HepG2 (cell line): ENCODE measurements around the gene P3R3URF. TPM values are rescaled to one million over a fixed set of nuclear protein-coding genes. Genes with fewer than 3 reads are reported as not detected.

ENCODE experiments used
- ATAC-seq: fragments of 200-7000 bp; cut with Tn5 transposase; 3 replicates; pipeline ENCODE4 v1.9.1; 2020; ENCODE audit warnings: mild to moderate bottlenecking, moderate library complexity
- BruUV-seq: library from RNA; stranded (reverse); fragments of 400-500 nt; replicated peaks from 2 replicates; lab custom pipeline; 2021; lab: Mats Ljungman, UMichigan
- CTCF ChIA-PET: fragments of 300-600 bp; formaldehyde crosslinking; extraction: SDS; loops from one replicate; lab custom pipeline; 2021; ENCODE audit warnings: low total read pairs, inconsistent platforms, low intra/inter-chr PET ratio; lab: Yijun Ruan, JAX
- POLR2A ChIA-PET: fragments of 350-600 bp; sonication (Branson Sonifier 250); formaldehyde crosslinking; loops from one replicate; lab custom pipeline; 2020; ENCODE audit warnings: antibody characterized with exemption, inconsistent platforms; lab: Yijun Ruan, JAX
- DNase-seq: peaks from one replicate; pipeline ENCODE4 v3.0.0-alpha.2; 2015; ENCODE audit warnings: low spot score
- FAIRE-seq: peaks from 3 replicates; lab custom pipeline; 2011; peaks lifted over from hg19 to GRCh38; lab: Jason Lieb, UNC
- H2AFZ ChIP-seq: one replicate; pipeline ENCODE4 v1.6.1; 2011; ENCODE audit warnings: low read length, inconsistent platforms
- H3K27ac ChIP-seq: fragments of 300-600 bp; 3 replicates; pipeline ENCODE4 v1.8.0; 2011; ENCODE audit warnings: mixed run types, mild to moderate bottlenecking, mixed read lengths, low read length, inconsistent platforms; ENCODE audit not compliant: insufficient read depth; ENCODE audit errors: extremely low read length
- H3K27me3 ChIP-seq, 2 experiments: fragments of 200-600 bp in 1 of 2; 2 replicates in 1 of 2; 3 replicates in 1 of 2; pipeline versions ENCODE4 v1.6.0 to v1.8.0; 2011; ENCODE audit warnings: low read length in 2 of 2, mild to moderate bottlenecking in 2 of 2, moderate library complexity in 2 of 2, inconsistent platforms in 1 of 2; ENCODE audit not compliant: insufficient read depth in 2 of 2, control insufficient read depth in 1 of 2
- H3K36me3 ChIP-seq, 2 experiments: fragments of 200-600 bp in 1 of 2; replicated peaks in 1 of 2; 2 replicates in 1 of 2; 3 replicates in 1 of 2; pipeline versions ENCODE4 v1.5.1 to v1.8.0; 2011; ENCODE audit warnings: low read length in 2 of 2, inconsistent platforms in 1 of 2; ENCODE audit not compliant: insufficient read depth in 2 of 2, control insufficient read depth in 1 of 2
- H3K4me1 ChIP-seq: 2 replicates; pipeline ENCODE4 v1.5.1; 2012; ENCODE audit warnings: low read length, inconsistent platforms; ENCODE audit not compliant: insufficient read depth
- H3K4me2 ChIP-seq: 2 replicates; pipeline ENCODE4 v1.6.0; 2011; ENCODE audit warnings: low read depth, low read length, inconsistent platforms
- H3K4me3 ChIP-seq, 3 experiments: fragments of 200-600 bp in 1 of 3; sonication (generic), shearing (Covaris generic) in 1 of 3; replicated peaks in 1 of 3; 2 replicates each; pipeline ENCODE4 v1.5.1; 2011 to 2016; ENCODE audit warnings: low read length in 3 of 3, inconsistent platforms in 2 of 3, low read depth in 2 of 3, mild to moderate bottlenecking in 2 of 3, control low read depth in 1 of 3, mixed read lengths in 1 of 3; ENCODE audit not compliant: insufficient read depth in 1 of 3
- H3K79me2 ChIP-seq: one replicate; pipeline ENCODE4 v1.6.1; 2011; ENCODE audit warnings: low read length, inconsistent platforms; ENCODE audit not compliant: insufficient read depth
- H3K9ac ChIP-seq: 2 replicates; pipeline ENCODE4 v1.6.0; 2011; ENCODE audit warnings: mild to moderate bottlenecking, low read depth, low read length, inconsistent platforms; ENCODE audit not compliant: insufficient read depth
- H3K9me3 ChIP-seq: 2 replicates; pipeline ENCODE4 v1.5.1; 2012; ENCODE audit warnings: mild to moderate bottlenecking, low read length
- H4K20me1 ChIP-seq: 2 replicates; pipeline ENCODE4 v1.6.0; 2011; ENCODE audit warnings: inconsistent platforms, mild to moderate bottlenecking, low read length, moderate library complexity; ENCODE audit not compliant: insufficient read depth
- ATF1 ChIP-seq: IDR thresholded peaks from 2 replicates; pipeline ENCODE4 v1.6.1; 2016; ENCODE audit warnings: mild to moderate bottlenecking, control low read depth
- EED ChIP-seq: sonication (generic); formaldehyde crosslinking; IDR thresholded peaks from 2 replicates; pipeline ENCODE4 v1.5.0; 2020; ENCODE audit warnings: mild to moderate bottlenecking, missing genetic modification reagents
- GMEB1 ChIP-seq: sonication (generic); formaldehyde crosslinking; IDR thresholded peaks from 2 replicates; pipeline ENCODE4 v1.5.1; 2020; ENCODE audit warnings: missing genetic modification reagents, mild to moderate bottlenecking, borderline replicate concordance
- HIVEP1 ChIP-seq: sonication (generic); formaldehyde crosslinking; IDR thresholded peaks from 2 replicates; pipeline ENCODE4 v1.4.0; 2020; ENCODE audit warnings: mild to moderate bottlenecking, missing genetic modification reagents
- HNRNPL ChIP-seq: fragments of 200-400 bp; formaldehyde crosslinking; IDR thresholded peaks from 2 replicates; pipeline ENCODE4 v1.6.1; 2017; ENCODE audit warnings: mild to moderate bottlenecking, low read depth, low read length
- MIER3 ChIP-seq: IDR thresholded peaks from 2 replicates; pipeline ENCODE4 v1.6.1; 2016; ENCODE audit warnings: missing compliant biosample characterization, borderline replicate concordance
- ZFP36L2 ChIP-seq: sonication (generic); formaldehyde crosslinking; IDR thresholded peaks from 2 replicates; pipeline ENCODE4 v1.4.0; 2020; ENCODE audit warnings: missing genetic modification reagents
- ZIK1 ChIP-seq: sonication (generic); formaldehyde crosslinking; IDR thresholded peaks from 2 replicates; pipeline ENCODE4 v1.5.0; 2020; ENCODE audit warnings: mild to moderate bottlenecking, low read depth, missing genetic modification reagents, borderline replicate concordance
- ZNF10 ChIP-seq: sonication (generic); formaldehyde crosslinking; IDR thresholded peaks from 2 replicates; pipeline ENCODE4 v1.4.0; 2020; ENCODE audit warnings: mild to moderate bottlenecking, low read depth, missing genetic modification reagents, borderline replicate concordance
- ZNF225 ChIP-seq: sonication (generic); formaldehyde crosslinking; IDR thresholded peaks from 2 replicates; pipeline ENCODE4 v1.4.0; 2020; ENCODE audit warnings: mild to moderate bottlenecking, missing genetic modification reagents
- ZNF275 ChIP-seq: sonication (generic); formaldehyde crosslinking; IDR thresholded peaks from 2 replicates; pipeline ENCODE4 v1.8.0; 2022; ENCODE audit warnings: missing genetic modification reagents, mild to moderate bottlenecking, inconsistent platforms, borderline replicate concordance
- ZNF34 ChIP-seq: sonication (generic); formaldehyde crosslinking; IDR thresholded peaks from 2 replicates; pipeline ENCODE4 v1.4.0; 2020; ENCODE audit warnings: mild to moderate bottlenecking, missing genetic modification reagents, borderline replicate concordance
- ZNF552 ChIP-seq: sonication (generic); formaldehyde crosslinking; IDR thresholded peaks from 2 replicates; pipeline ENCODE4 v1.9.0; 2022; ENCODE audit warnings: missing genetic modification reagents, mild to moderate bottlenecking, borderline replicate concordance
- ZNF576 ChIP-seq: sonication (generic); formaldehyde crosslinking; IDR thresholded peaks from 2 replicates; pipeline ENCODE4 v1.4.0; 2020; ENCODE audit warnings: mild to moderate bottlenecking, missing genetic modification reagents
- WGBS: methylation state at CpG from one replicate; pipeline ENCODE4 v1.1.6; 2017; ENCODE audit warnings: low lambda C conversion rate; 5-methylcytosine and 5-hydroxymethylcytosine counted together
- in situ Hi-C: cut with HindIII; loops from 2 replicates; pipeline ENCODE4 v1.10.0; 2017; ENCODE audit warnings: low pct_unique_long_range_greater_than_20kb; ENCODE audit not compliant: extremely low pct_ligation_motif_present
- intact Hi-C: fragments of 100-400 bp; cut with micrococcal nuclease; formaldehyde crosslinking; loops from one replicate; pipeline ENCODE4 v1.10.0; 2022; ENCODE audit not compliant: unreplicated experiment
- polyA plus RNA-seq, 8 experiments: library from polyadenylated mRNA; depleted of rRNA in 3 of 8; stranded (reverse) in 7 of 8; unstranded in 1 of 8; fragments of >200 nt; fragmentation: Illumina TruSeq in 4 of 8; extraction: Trizol in 4 of 8; gene quantifications; 2 replicates each; pipeline versions ENCODE4 v1.2.1 to v1.2.3, GENCODE V29; 2011 to 2016; ENCODE audit warnings: low read depth in 4 of 8, missing spikeins in 1 of 8, mixed read lengths in 1 of 8; ENCODE audit not compliant: insufficient read depth in 1 of 8
- total RNA-seq, 5 experiments: library from RNA; depleted of rRNA; stranded (reverse); fragments of >200 nt; fragmentation: Illumina TruSeq; extraction: Trizol; gene quantifications; 2 replicates each; pipeline ENCODE4 v1.2.3, GENCODE V29; 2016; ENCODE audit warnings: low read depth in 1 of 5

Gene P3R3URF
- total and polyA plus RNA-seq, 2 of the 13 experiments (the other 11 are each of a cell fraction or from before 2014, with no cell fraction given) = not detected

GRCh38 chr1:46160212-46160611, 16.1 kb downstream of the P3R3URF start:
- Histone ChIP-seq H3K9me3 (no peaks in the 10 kb centered on the region), H3K36me3 (no peaks in the 10 kb centered on the region), H2AFZ (no peak overlapping the region), H3K27ac (no peak overlapping the region), H3K27me3 (peaks cover 0 to 13% of the 10 kb centered on the region in 2 experiments; a peak in 2 of 5 replicates), H3K4me1 (peaks cover 15% of the 10 kb centered on the region), H3K79me2 (no peaks in the 10 kb centered on the region), H3K4me3 (no peak overlapping the region), H4K20me1 (no peaks in the 10 kb centered on the region), H3K4me2 (no peak overlapping the region), H3K9ac (no peak overlapping the region)
- in situ Hi-C loops = no loop called here
- POLR2A ChIA-PET = no interaction called here
- intact Hi-C loops = no loop called here
- TF ChIP-seq ZNF34 (CRISPR knock-in tag) (no peak), ZNF10 (CRISPR knock-in tag) (no peak), ZNF275 (CRISPR knock-in tag) (no peak), ZIK1 (CRISPR knock-in tag) (no peak), ZNF552 (no peak), MIER3 (no peak), HNRNPL (no peak), ZNF576 (CRISPR knock-in tag) (no peak), GMEB1 (CRISPR knock-in tag) (no peak), HIVEP1 (CRISPR knock-in tag) (no peak), ATF1 (CRISPR knock-in tag) (no peak), EED (CRISPR knock-in tag) (no peak), ZNF225 (no peak), ZFP36L2 (no peak)
- WGBS = 3% methylated on average over 1 of the region's 1 CpG
- ATAC-seq = no peak
- DNase-seq = no peak
- CTCF ChIA-PET = no interaction called here
- FAIRE-seq = no peak
- BruUV-seq = no TSS peak
